SK-N-DZ (cell line): ENCODE data around the gene FBXO34.
"Not testable (repeated sequence)": the region's sequence is repeated elsewhere in the genome, so short reads cannot be mapped to it uniquely, and the experiment has no call there.

Experiments used
- DNase-seq: peaks from one replicate; pipeline ENCODE4 v3.0.0-alpha.2; 2015; ENCODE audit warnings: low spot score

FBXO34 gene

DNA sequence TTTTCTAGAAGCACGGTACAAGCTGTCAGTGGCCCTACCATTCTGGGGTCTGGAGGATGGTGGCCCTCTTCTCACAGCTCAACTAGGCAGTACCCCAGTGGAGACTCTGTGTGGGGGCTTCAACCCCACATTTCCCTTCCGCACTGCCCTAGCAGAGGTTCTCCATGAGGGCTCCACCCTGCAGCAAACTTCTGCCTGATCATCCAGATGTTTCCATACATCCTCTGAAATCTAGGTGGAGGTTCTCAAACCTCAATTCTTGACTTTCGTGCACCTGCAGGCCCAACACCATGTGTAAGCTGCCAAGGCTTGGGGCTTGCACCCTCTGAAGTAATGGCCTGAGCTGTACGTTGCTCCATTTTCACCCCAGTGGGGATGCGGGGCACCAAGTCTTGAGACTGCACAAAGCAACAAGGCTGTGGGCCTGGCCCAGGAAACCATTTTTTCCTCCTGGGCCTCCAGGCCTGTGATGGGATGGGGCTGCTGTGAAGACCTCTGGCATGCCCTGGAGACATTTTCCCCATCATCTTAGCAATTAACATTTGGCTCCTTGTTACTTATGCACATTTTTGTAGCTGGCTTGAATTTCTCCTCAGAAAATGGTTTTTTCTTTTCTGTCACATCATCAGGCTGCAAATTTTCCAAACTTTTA lies 41.3 kb downstream of the FBXO34 start:
- not testable (repeated sequence) for DNase-seq

DNA sequence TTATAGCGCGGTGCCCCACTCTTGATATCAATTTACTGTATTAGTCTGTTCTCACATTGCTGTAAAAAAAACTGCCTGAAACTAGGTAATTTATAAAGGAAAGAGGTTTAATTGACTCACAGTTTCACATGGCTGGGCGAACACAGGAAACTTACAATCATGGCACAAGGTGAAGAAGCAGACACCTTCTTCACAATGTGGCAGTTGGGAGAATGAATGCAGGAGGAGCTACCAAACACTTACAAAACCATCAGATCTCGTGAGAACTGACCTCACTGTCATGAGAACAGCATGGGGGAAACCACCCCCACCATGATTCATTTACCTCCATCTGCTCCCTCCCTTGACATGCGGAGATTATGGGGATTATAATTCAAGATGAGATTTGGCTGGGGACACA lies 42.3 kb downstream of the FBXO34 start:
- DNase-seq = no peak

DNA sequence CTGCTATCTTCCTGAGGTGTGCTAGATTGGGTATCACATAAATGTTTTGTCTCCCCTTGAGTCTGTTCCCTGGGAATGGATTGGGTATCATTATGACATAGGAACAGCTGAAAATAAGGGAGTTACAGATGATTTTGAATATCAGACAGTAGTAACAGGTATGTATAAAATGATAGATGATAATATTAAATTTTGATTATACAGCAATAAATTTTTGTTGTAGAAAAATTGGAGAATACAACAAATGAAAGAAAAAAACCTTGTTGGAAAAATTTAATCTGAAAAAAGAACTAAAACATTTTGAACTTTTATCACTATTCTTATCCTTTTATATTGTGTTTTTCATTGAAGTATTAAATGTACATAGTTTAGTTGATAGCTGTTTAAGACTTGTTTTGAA lies 43.2 kb downstream of the FBXO34 start:
- no peak for DNase-seq

DNA sequence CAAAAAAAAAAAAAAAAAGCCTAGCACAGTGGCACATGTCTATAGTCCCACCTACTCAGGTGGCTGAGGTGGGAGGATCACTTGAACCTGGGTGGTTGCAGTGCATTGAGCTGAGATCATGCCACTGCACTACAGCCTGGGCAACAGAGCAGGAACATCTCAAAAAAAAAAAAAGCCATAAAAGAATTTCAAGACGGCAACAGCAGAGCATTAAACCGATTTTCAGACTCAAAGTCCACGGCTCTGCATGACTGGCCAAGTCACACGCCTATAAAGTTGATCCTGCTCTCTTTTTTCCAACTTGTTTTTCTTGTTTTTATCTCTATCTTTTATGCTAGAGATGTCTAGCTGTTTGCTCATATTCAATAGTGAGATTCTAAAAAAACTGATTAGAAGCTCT lies 45.3 kb downstream of the FBXO34 start:
- no peak for DNase-seq

DNA sequence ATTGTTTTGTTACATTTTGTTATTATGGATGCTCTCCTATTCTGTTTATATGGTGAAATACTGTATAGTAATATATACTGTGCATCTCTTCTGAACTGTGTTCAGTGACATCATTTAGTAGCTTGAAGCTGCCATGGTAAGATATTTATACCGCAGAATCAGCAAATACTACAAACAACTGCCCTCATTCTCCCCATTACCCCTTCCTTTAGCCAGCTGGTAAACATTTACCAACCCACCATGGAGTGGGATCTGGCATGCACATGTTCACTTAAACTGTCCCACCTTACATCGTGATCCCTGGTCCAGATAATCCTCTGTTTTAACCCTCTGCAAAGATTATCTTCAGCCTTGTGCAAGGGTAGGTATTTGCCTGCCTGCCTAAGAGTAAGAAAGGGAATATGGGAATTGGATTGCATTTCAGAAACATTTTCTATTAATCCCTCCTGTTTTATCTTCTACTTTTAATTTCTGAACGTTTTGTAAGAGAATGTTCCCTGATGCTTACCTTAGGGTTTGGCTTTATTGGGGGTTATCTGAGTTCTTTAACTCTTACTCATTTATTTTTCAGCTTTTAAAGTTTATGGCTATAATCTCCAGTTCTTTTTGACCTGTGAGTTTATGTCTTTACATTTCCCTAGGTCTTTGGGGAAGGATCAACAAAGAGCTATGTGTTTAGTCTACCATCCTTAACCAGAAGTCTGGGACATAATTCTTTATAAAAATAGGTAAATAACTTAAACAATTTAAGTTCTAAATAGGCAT lies 46.5 kb downstream of the FBXO34 start:
- DNase-seq = no peak

DNA sequence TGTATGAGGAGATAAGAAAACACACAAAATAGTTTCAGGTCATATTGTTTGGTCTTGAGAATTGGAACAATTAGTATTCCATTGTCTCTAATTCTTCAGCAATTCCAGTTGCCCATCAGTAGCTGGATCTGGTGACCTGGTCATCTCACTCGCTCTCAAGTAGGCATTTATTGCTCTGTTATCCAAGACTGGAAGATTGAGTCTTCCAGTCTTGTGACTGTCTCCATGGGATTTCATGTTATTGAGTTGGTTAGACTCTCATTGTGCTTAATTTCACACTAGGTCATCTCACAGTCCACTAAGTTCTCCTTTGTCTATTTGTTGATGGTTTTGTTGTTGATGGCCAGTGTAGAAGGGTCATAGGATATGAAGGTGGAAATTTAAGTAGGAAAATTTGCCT lies 47.5 kb downstream of the FBXO34 start:
- DNase-seq = no peak

DNA sequence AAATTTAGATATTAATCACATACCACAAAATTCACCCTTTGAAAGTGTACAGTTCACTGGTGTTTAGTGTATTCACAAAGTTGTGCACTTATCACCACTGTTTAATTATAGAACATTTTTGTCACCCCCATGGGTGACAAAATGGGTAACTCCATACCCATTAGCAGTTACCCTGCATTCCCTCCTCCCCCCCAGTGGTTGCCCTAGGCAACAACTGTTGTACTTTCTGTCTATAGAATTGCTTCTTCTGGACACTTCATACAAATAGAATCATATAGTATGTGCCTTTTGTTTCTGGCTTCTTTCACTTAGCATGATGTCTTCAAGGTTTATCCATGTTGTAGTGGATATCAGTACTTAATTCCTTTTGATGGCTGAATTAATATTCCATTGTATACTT lies 52.7 kb downstream of the FBXO34 start:
- DNase-seq = no peak

DNA sequence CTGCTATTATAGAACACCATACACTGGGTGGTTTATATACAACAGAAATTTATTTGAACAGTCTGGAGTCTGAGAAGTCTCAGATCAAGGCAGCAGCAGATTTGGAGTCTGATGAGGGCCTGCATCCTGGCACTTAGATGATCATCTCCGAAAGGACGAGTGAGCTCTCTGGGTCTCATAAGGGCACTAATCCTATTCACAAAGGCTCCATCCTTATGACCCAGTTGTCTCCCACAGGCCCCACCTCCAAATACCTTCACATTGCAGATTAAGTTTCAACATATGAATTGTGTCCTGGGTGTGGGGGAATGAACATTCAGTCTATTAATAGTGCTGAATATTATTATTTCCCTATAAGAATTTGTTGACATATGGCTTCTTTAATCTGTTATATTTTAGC lies 53.6 kb downstream of the FBXO34 start:
- DNase-seq = no peak

DNA sequence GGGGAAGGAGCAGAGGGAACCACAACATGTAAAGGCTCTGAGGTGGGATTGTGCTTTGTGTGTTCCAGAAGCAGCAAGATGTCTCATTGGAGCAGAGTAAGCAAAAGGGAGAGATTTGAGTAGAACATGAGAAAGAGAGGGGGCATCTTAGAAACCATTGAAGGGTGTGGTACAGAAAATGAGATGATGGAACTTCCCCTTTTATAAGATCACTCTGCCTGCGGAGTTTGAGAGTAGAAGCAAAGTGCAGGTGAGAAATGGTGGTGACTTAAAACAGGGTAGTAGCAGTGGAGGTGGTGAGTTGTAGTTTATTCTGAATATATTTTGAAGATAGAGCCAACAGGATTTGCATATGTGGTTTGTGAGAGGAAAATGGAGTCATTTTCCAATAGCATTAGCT lies 56.0 kb downstream of the FBXO34 start:
- DNase-seq = no peak

DNA sequence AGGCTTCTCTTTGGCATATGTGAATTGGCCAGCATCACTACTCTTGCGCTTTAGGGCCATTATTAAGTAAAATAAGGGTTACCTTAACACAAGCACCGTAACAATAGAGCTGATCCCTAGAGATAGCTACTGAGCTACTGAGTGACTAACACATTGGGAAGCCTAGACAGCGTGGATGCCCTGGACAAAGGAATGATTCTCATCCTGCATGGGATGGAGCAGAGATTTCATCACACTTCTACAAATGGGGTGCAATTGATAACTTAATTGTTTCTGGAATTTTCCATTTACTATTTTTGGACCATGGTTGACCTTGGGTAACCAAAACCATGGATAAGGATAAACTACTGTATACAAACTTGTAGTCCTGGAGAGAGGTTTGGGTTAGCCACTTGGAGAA lies 57.1 kb downstream of the FBXO34 start:
- DNase-seq = no peak

DNA sequence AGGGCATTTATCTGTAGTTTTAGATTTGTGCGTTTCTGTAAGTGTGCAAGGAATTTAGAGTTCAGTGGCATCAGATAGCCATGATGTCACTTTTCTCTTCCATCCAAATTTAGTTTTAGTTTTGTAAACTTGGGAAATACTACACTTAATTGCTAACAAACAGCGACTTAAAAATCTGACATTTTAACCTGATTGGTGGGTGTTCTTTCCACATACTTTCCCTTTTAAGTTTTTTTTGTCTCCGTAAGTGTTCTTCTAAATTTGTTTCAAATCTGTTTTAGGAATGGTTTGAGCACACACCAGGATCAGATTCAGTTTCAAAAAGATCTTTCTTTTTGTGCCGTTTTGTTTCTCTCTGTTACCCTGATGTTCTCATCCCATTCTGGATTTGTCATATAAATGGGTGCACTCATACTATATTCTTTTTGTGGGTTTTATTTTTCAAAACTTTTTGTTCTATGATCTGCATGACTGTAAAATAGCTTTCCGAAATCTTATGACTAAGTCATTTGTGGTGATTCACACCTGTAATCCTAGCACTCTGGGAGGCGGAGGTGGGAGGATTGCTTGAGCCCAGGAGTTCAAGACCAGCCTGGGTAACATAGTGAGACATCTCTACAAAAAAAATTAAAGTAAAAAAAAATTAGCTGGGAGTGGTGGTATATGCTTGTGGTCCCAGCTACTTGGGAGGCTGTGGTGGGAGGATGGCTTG lies 58.9 kb downstream of the FBXO34 start:
- no peak for DNase-seq

DNA sequence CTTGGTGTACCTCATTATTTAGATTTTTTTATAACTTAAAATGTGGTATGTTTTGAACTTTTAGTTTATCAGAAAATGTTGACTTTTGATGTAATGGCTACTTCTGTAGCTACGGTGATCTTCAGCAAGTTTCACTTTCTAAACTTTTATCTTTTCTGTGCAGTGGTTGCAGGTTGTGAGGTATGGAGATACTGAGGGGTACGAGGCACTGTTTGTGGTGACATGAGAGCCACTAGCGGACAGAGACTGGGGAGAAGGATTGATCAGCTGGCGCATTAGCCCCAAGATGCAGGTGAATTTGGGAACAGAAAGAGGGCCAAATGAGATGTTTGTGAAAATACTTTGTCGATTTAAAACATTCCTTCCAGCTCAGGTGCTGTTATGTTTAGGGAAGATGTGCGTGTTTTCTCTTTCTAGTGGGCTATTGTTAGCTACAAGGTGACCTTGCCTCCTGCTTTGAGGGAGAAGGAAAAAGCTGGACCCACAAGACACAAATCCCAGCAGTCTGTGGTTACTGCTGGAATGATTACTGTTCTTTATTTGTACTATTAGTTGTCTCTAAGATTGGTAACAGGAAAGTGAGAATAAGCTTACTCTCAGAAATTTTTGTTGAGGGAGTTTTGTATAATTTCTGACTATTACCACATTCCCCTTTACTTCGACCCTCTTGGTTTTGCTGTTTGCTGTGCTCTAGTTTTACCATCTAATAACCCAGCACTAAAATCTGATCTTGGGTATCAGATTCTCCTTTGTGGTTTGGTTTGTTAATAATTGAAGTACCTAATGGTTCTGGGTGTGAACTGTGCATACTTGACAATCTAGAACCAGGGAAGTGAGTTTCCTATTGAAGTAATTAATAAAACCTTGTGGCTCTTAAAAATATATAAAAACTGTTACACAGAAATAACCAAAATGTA lies 61.7 kb downstream of the FBXO34 start:
- DNase-seq = no peak

DNA sequence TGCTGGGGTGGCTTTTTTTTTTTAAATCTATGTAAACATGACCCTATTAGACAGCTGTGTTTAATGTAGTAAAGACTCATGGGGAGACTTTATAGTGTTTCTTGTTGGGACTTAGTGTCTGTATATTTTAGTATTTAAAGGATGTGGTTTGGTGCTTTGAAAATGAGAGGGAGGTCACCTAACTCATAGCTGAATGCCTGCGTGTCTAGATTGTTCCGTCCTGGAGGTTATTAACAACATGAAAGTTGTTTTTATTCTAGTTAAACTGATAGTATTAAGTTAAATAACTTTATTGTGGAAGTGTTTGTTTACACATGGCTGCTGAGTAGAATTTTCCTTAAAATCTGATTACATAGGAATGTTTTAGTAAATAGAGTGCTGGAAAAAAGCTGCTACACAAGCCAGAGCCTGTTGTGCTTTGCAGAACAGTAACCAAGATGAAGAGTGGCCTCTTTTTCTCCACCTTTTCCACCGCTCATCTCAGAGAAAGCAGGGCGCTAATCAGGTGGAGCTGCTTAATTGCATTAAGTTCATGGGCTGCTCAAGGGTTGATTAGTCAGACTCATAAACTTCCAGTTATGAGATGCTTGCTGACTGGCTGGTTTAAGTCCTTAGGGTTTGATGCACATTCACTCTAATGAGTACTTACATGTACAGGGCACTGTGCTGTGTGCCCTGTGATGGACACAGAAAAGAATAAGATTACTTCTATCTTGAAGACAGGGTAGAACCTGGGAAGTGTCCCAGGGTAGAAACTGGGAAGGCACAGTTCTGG lies 62.7 kb downstream of the FBXO34 start:
- no peak for DNase-seq

DNA sequence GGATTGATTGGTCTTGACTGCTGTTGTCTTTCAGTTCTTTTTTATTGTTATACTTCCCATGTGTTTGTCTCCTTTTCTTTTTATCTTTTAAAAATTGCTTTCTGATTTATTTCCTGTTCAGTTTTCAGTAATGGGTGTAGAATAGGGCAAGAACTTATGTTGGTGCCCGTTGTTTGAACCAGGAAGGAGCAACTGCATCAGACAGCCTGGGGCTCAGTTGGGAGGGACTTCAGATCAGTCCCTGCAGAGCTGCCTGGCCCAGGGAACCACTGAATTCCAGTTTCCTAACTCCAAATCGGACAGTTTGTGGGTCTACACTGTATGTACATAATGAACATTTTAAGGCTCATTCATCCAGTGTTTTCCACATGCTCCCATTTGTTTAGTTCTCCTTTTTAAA lies 64.9 kb downstream of the FBXO34 start:
- no peak for DNase-seq

DNA sequence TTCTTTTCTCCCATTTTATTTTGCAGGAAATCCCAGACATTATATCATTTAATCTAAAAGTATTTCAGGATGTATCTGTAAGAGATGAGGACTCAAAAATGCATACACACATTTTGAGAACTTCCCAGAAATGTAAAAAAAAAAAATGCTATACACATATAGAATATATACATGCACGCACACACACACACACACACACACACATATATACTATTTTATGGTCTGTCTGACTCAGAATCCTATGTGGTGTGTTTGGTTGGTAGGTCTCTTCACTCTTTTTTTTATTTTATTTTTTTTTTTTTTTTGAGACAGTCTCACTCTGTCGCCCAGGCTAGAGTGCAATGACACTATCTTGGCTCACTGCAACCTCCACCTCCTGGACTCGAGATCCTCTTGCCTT lies 65.5 kb downstream of the FBXO34 start:
- no peak for DNase-seq

DNA sequence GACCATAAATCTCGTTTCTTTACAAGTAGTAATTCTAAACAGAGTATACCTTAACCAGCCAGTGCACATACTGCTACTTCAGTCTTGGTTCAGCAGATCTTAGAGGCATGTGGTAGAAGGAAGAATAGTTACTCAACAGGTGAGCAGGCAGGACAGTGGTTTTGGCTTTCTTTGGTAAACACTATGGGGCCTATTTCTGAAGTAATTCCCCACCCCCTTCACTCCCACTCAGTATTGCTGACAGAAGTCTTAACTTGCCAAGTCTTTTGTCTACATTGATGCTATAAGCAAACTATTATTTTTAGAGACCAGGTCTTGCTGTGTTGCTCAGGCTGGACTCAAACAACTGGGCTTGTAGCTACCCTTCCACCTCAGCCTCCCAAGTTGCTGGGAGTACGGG lies 68.5 kb downstream of the FBXO34 start:
- DNase-seq = no peak

DNA sequence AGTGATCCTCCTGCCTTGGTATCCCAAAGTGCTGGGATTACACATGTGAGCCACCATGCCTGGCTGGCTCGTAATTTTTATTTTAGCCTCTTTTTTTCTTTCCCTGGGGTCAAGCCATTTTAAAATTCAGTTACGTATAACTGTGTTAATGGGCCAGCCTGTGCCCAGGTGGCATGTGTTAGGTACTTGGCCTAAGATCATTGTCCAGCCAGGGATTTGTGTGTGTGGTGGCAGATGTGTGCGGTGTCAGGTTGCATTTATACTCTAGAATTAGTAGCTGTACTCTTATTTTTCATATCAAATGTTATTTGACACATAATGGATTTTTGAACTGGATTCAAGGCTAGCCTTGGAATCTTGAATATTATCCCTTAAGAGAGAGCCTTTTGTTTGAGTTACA lies 69.3 kb downstream of the FBXO34 start:
- no peak for DNase-seq

DNA sequence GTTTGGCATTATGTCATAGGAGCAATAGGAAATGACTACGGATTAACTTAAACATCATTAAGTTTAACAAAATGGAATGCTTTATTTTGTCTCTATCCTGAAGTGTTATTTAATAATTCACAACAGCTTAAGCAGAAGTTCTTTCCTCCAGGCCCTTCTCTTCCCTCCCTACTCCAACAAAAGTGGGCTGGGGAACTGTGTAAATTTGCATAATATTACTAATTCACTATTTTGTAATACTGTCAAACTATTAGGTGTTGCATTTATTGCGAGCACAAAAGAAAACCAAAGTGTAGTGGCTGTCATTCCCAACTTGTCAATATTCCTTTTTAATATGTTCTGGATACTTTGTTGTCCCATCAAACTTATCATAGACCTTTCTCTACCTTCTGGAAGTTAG lies 70.6 kb downstream of the FBXO34 start:
- no peak for DNase-seq

DNA sequence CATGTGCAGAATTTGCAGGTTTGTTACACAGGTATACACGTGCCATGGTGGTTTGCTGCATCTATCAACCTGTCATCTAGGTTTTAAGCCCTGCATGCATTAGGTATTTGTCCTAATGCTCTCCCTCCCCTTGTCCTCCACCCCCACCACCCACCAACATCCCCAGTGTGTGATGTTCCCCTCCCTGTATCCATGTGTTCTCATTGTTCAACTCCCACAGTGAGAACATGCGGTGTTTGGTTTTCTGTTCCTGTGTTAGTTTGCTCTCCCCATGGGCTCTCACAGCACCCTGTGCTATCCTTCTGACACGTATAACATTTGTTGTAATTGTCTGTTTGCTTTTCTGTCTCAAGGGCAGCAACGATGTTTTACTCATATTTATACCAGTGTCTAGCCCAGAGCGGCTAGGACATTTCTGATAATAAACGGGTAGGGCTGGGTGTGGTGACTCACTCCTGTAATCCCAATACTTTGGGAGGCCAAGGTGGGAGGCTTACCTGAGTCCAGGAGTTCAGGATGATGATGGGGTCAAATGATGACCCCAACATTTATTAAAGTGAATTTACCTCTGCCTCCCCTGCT lies 73.5 kb downstream of the FBXO34 start:
- DNase-seq = not testable (repeated sequence)

DNA sequence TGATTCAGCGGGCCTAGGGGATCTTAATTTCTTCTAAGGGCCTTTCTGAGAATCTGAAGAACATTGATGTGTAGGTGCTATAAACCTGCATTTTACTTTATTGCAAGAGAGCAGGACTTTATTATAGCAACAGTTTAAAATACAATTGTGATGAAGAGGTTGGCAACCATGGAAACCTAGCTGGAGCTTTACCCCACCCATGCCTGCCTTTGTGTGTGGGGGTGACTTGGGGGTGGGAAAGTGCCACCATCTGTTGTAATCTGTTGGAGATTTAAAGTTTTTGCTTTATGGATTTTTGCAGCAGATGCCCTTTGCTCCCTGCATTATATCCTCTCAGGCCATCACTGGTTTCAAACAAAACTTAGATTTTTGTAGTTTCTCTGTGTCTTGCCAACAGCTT lies 75.8 kb downstream of the FBXO34 start:
- DNase-seq = no peak

DNA sequence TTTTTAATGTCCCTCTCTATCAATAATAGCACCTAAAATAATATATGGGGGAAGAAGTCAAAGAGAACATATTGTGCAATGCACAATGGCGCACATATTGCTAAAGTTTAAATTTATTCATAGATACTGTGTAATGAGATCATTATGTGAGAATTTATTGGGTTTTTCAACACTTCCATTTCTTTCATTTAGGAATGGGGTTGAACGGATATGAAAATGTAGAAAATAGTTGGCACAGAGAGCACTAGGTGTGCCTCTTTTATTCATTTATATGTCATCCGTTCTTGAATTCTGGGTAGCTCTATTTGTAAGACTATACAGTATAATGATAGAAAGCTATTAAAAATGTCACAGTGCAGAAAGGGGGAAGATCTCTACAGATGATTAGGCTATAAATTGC lies 76.5 kb downstream of the FBXO34 start:
- DNase-seq = no peak
